Measurements from ENCODE around the gene CAMKMT. TPM values are rescaled to one million over a fixed set of nuclear protein-coding genes. Genes with fewer than 3 reads are reported as not detected.

Gene CAMKMT
- total and polyA plus RNA-seq, 9 of the 15 experiments (the other 6 are each of a cell fraction or from before 2014, with no cell fraction given): 1.6 to 15.3 (median 7.4) TPM

- DNase-seq (ENCODE audit: extremely low read depth in 1 of 4, low spot score in 3 of 4) (no peak), ATAC-seq (no peak), FAIRE-seq (no peak)
- intact Hi-C loops (cut with micrococcal nuclease) (no loop called here), in situ Hi-C loops (cut with MboI) (no loop called here)
- Histone ChIP-seq H3K4me2 (ENCODE audit: insufficient read depth, low read length) (no peak overlapping the region), H3K27ac (ENCODE audit: extremely low read depth, low read depth, low read length) (no peak overlapping the region), H3K9me1 (ENCODE audit: control insufficient read depth, insufficient read depth, low read length) (no peaks in the 10 kb centered on the region), H3K9ac (ENCODE audit: insufficient read depth in 1 of 2, low read depth in 2 of 2, low read length in 2 of 2) (no peak overlapping the region), H3K27me3 (ENCODE audit: control insufficient read depth in 2 of 2, insufficient read depth in 2 of 2, low read length in 2 of 2) (peaks cover 20 to 25% of the 10 kb centered on the region in 2 experiments), H3K79me2 (ENCODE audit: control insufficient read depth, insufficient read depth, low read length) (no peaks in the 10 kb centered on the region), H2AFZ (ENCODE audit: low read depth, low read length) (no peak overlapping the region), H4K20me1 (replicated peaks; ENCODE audit: control insufficient read depth, insufficient read depth, low read length) (no peaks in the 10 kb centered on the region), H3K36me3 (ENCODE audit: control insufficient read depth, insufficient read depth, low read length) (no peaks in the 10 kb centered on the region), H3K4me1 (replicated peaks in 1 of 2; ENCODE audit: control insufficient read depth in 2 of 2, insufficient read depth in 2 of 2, low read length in 2 of 2) (no peaks in the 10 kb centered on the region), H3K4me3 (no peak overlapping the region), H3K9me3 (replicated peaks; ENCODE audit: control insufficient read depth, insufficient read depth, low read depth, low read length) (no peaks in the 10 kb centered on the region)
- WGBS (ENCODE audit: insufficient coverage, low coverage, missing lambda C conversion rate): 4% methylated on average over 6 of the region's 6 CpGs
- no TSS peak for BruUV-seq (replicated peaks)
- ChIA-PET CTCF (ENCODE audit: low intra/inter-chr PET ratio) (no interaction called here), POLR2A (interaction anchor here (0.9 kb wide), 1 partner anchor 568 kb away, joined by 3 read pairs; no protein-coding TSS in a partner anchor)
- TF ChIP-seq HMG20B (CRISPR knock-in tag; IDR thresholded peaks at IDR 0.05) (no peak), FOXA1 (IDR thresholded peaks at IDR 0.05; ENCODE audit: borderline replicate concordance) (no peak), SIRT6 (IDR thresholded peaks at IDR 0.05; ENCODE audit: low read depth, low read length) (no peak), NCOA6 (IDR thresholded peaks at IDR 0.05) (no peak), JUND (IDR thresholded peaks at IDR 0.05; ENCODE audit: borderline replicate concordance, low read depth, low read length) (no peak), JUND (tag; IDR thresholded peaks at IDR 0.05; ENCODE audit: borderline replicate concordance, low read depth, low read length) (no peak), SLC30A9 (CRISPR knock-in tag; IDR thresholded peaks at IDR 0.05) (no peak), TAF7 (tag; IDR thresholded peaks at IDR 0.05) (no peak), CREM (IDR thresholded peaks at IDR 0.05; ENCODE audit: low read depth) (no peak), ZNF778 (CRISPR knock-in tag; IDR thresholded peaks at IDR 0.05) (no peak)
Measured at GRCh38 chr2:44777036-44777435, 415.3 kb downstream of the CAMKMT start.
